Measurements from ENCODE around the gene TPRX1.
A peak's percentile ranks its signal among the peaks of the same experiment; 100 is the strongest.
"Not testable (repeated sequence)": the region's sequence is repeated elsewhere in the genome, so short reads cannot be mapped to it uniquely, and the experiment has no call there.

TPRX1 gene

GRCh38 chr19:47798904-47799266 lies 5.5 kb downstream of the TPRX1 start:
- no peak for DNase-seq

GRCh38 chr19:47797996-47798903 lies 6.1 kb downstream of the TPRX1 start:
- DNase-seq = no peak

GRCh38 chr19:47796785-47797184 lies 7.6 kb downstream of the TPRX1 start:
- DNase-seq = no peak

- no peak for DNase-seq
These were observed 9.8 kb downstream of the TPRX1 start for GRCh38 chr19:47794526-47794925.

- DNase-seq = no peak
These were observed 11.7 kb downstream of the TPRX1 start for GRCh38 chr19:47792616-47793015.

GRCh38 chr19:47790398-47790814 lies 13.9 kb downstream of the TPRX1 start:
- DNase-seq = peak; percentile 49

- DNase-seq = not testable (repeated sequence)
These were observed 14.5 kb downstream of the TPRX1 start for GRCh38 chr19:47789811-47790210.

- DNase-seq = not testable (repeated sequence)
These were observed 17.0 kb downstream of the TPRX1 start for GRCh38 chr19:47787307-47787706.

GRCh38 chr19:47786566-47786965 lies 17.8 kb downstream of the TPRX1 start:
- DNase-seq = no peak

GRCh38 chr19:47781590-47782262 lies 22.6 kb downstream of the TPRX1 start:
- no peak for DNase-seq

GRCh38 chr19:47780215-47780551 lies 24.2 kb downstream of the TPRX1 start:
- DNase-seq = no peak

GRCh38 chr19:47779524-47780214 lies 24.7 kb downstream of the TPRX1 start:
- DNase-seq = no peak

- no peak for DNase-seq
These were observed 25.4 kb downstream of the TPRX1 start for GRCh38 chr19:47778954-47779351.

GRCh38 chr19:47778049-47778953 lies 26.1 kb downstream of the TPRX1 start, which contains the start of gene SELENOW:
TSS of gene SELENOW (plus strand) at chr19:47778703. CDS start at chr19:47778786, 83 bp downstream.
- DNase-seq = peak; percentile 79

- DNase-seq = not testable (repeated sequence)
These were observed 26.9 kb downstream of the TPRX1 start for GRCh38 chr19:47777245-47778048.

GRCh38 chr19:47776568-47776967 lies 27.8 kb downstream of the TPRX1 start:
- DNase-seq = peak; percentile 94

GRCh38 chr19:47771291-47771690 lies 33.1 kb downstream of the TPRX1 start:
- DNase-seq = not testable (repeated sequence)

- no peak for DNase-seq
These were observed 34.8 kb downstream of the TPRX1 start for GRCh38 chr19:47769534-47769933.

GRCh38 chr19:47768604-47769003 lies 35.7 kb downstream of the TPRX1 start:
- DNase-seq = no peak

GRCh38 chr19:47767349-47767748 lies 37.0 kb downstream of the TPRX1 start:
- DNase-seq = no peak

GRCh38 chr19:47766670-47767069 lies 37.7 kb downstream of the TPRX1 start:
- DNase-seq = no peak

- no peak for DNase-seq
These were observed 38.1 kb downstream of the TPRX1 start for GRCh38 chr19:47766359-47766620.
